ENCODE measurements around the gene CIART.

The CIART gene

DNA sequence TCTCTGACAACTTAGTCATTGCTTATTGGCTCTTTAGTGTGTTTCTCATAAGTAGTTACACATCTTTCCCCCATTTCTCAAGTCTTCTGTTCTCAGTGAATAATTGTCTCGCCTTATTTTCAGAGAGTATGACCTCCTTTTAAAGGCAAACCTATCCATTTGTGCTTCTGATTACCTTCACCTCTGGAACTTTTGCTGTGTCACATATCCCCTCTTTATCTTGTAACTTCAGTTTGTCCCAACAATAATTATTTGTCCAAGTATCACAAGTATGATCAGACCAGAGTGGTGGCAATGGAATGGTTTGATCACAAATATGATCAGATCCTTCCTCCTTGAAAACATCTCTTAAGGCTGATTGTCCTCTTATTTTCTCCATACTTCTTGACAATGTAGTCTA is 6.0 kb downstream of the CIART start:
- TF ChIP-seq EZH2 (IDR thresholded peaks at IDR 0.05; ENCODE audit: borderline replicate concordance, low read length) (no peak), CTCF (IDR thresholded peaks at IDR 0.05; ENCODE audit: low read length) (no peak)
- H4K20me1 ChIP-seq (ENCODE audit: insufficient read depth, low read length), result no peaks in the 10 kb centered on the region

DNA sequence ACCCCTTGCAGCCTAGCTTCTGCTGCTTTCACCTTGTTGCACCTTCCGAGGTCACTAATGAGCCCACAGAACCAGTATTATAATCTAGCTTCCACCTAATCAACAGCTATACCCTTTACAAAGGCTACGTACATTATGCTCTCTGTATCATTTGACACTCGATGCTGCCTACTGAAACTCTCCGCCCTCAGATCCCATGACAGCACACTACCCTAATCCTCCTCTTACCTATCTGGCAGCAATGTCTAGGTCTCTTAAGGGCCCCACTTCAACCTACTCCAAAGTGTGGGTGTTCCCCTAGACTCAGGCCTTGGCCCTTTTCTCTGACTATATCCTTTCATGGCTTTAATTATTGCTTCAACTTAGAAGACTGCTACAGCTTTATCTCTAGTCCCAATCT is 6.5 kb downstream of the CIART start:
- Histone ChIP-seq H3F3A (ENCODE audit: insufficient read depth, low read length) (no peaks in the 10 kb centered on the region), H3K27ac (ENCODE audit: low read depth, low read length, poor library complexity, severe bottlenecking) (no peak overlapping the region), H3K9me2 (ENCODE audit: low read depth, low read length) (no peaks in the 10 kb centered on the region), H3K4me3 (ENCODE audit: low read depth, low read length, poor library complexity, severe bottlenecking) (no peak overlapping the region), H3K79me2 (ENCODE audit: insufficient read depth, low read length) (no peaks in the 10 kb centered on the region; the same call in 1 of the 2 replicates), H3K27me3 (ENCODE audit: insufficient read depth, low read length) (no peaks in the 10 kb centered on the region), H4K20me1 (ENCODE audit: insufficient read depth, low read length) (no peaks in the 10 kb centered on the region), H2AFZ (ENCODE audit: low read length) (no peak overlapping the region), H3K36me3 (ENCODE audit: insufficient read depth, low read length) (no peaks in the 10 kb centered on the region), H3K4me2 (ENCODE audit: low read length) (no peak overlapping the region), H3K9me3 (ENCODE audit: low read length) (no peaks in the 10 kb centered on the region), H3K9ac (ENCODE audit: low read length) (no peak overlapping the region), H3K4me1 (ENCODE audit: insufficient read depth, low read length, severe bottlenecking) (peaks cover 9% of the 10 kb centered on the region)
- no peak for TF ChIP-seq CTCF (IDR thresholded peaks at IDR 0.05; ENCODE audit: low read length)
- TF ChIP-seq EZH2 (IDR thresholded peaks at IDR 0.05; ENCODE audit: borderline replicate concordance, low read length), result no peak

More for the DNA sequence above, 6.0 kb downstream of the CIART start:
- Histone ChIP-seq H3K27ac (ENCODE audit: low read depth, low read length, poor library complexity, severe bottlenecking) (no peak overlapping the region), H3K79me2 (ENCODE audit: insufficient read depth, low read length) (no peaks in the 10 kb centered on the region), H3K9me3 (ENCODE audit: low read length) (no peaks in the 10 kb centered on the region), H3K4me1 (ENCODE audit: insufficient read depth, low read length, severe bottlenecking) (peaks cover 7% of the 10 kb centered on the region), H3K9ac (ENCODE audit: low read length) (no peak overlapping the region), H3F3A (ENCODE audit: insufficient read depth, low read length) (no peaks in the 10 kb centered on the region), H3K36me3 (ENCODE audit: insufficient read depth, low read length) (no peaks in the 10 kb centered on the region), H3K4me3 (ENCODE audit: low read depth, low read length, poor library complexity, severe bottlenecking) (no peak overlapping the region), H2AFZ (ENCODE audit: low read length) (no peak overlapping the region), H3K4me2 (ENCODE audit: low read length) (no peak overlapping the region), H3K9me2 (ENCODE audit: low read depth, low read length) (no peaks in the 10 kb centered on the region), H3K27me3 (ENCODE audit: insufficient read depth, low read length) (no peaks in the 10 kb centered on the region)

- H3K27ac ChIP-seq (ENCODE audit: low read depth, low read length, poor library complexity, severe bottlenecking), result peak within 1 kb of the TSS; percentile 12
- H3K79me2 ChIP-seq (ENCODE audit: insufficient read depth, low read length), result peaks cover 13% of the 10 kb centered on the region
- peaks cover 25% of the 10 kb centered on the region for H3K4me1 ChIP-seq (ENCODE audit: insufficient read depth, low read length, severe bottlenecking)
- no peaks in the 10 kb centered on the region for H3F3A ChIP-seq (ENCODE audit: insufficient read depth, low read length)
- H3K9me3 ChIP-seq (ENCODE audit: low read length), result no peaks in the 10 kb centered on the region
- H3K27me3 ChIP-seq (ENCODE audit: insufficient read depth, low read length), result no peaks in the 10 kb centered on the region
- H3K4me2 ChIP-seq (ENCODE audit: low read length), result peak within 1 kb of the TSS; percentile 94
- H3K9ac ChIP-seq (ENCODE audit: low read length), result peak within 1 kb of the TSS; percentile 86
- H2AFZ ChIP-seq (ENCODE audit: low read length), result peak within 1 kb of the TSS; percentile 43
- TF ChIP-seq EZH2 (IDR thresholded peaks at IDR 0.05; ENCODE audit: borderline replicate concordance, low read length), result no peak
- TF ChIP-seq CTCF (IDR thresholded peaks at IDR 0.05; ENCODE audit: low read length), result no peak
- peaks cover 29% of the 10 kb centered on the region; the same call in 1 of the 2 replicates for H3K36me3 ChIP-seq (ENCODE audit: insufficient read depth, low read length)
- H3K9me2 ChIP-seq (ENCODE audit: low read depth, low read length), result no peaks in the 10 kb centered on the region
- peak within 1 kb of the TSS; percentile 91 for H3K4me3 ChIP-seq (ENCODE audit: low read depth, low read length, poor library complexity, severe bottlenecking)
- no peaks in the 10 kb centered on the region for H4K20me1 ChIP-seq (ENCODE audit: insufficient read depth, low read length)
These were observed 11.3 kb downstream of the CIART start, which contains the start of gene MRPS21 for GRCh38 chr1:150293433-150294253. Gene MRPS21 (plus strand): TSS chr1:150293861. CDS start chr1:150294367, 506 bp downstream.

Measured in OCI-LY1 (cell line).